Measurements from ENCODE around the gene MT1M.

MT1M gene

DNA sequence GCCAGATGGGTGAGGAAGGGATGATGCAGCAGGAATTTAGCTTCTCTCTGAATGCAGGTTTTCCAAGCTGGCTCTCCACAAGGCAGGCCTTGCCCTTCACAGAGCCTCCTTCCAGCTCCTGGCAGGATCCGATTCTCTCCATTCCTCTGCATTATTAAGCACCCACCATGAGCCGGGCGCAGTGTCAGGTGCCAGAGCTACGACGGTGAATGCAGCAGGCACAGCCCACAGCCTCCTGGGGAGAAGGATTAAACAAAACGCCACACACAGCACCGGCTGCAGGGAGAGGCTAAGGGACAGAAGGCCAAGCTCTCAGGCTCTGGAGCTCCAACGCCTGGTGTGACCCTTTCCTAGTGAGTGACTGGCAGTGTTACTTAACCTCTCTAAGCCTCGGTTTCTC lies 31.1 kb upstream of the MT1M start:
- no peaks in the 10 kb centered on the region for H3K27me3 ChIP-seq (ENCODE audit: insufficient read depth, low read depth, severe bottlenecking)
- TF ChIP-seq, protein P1, sequence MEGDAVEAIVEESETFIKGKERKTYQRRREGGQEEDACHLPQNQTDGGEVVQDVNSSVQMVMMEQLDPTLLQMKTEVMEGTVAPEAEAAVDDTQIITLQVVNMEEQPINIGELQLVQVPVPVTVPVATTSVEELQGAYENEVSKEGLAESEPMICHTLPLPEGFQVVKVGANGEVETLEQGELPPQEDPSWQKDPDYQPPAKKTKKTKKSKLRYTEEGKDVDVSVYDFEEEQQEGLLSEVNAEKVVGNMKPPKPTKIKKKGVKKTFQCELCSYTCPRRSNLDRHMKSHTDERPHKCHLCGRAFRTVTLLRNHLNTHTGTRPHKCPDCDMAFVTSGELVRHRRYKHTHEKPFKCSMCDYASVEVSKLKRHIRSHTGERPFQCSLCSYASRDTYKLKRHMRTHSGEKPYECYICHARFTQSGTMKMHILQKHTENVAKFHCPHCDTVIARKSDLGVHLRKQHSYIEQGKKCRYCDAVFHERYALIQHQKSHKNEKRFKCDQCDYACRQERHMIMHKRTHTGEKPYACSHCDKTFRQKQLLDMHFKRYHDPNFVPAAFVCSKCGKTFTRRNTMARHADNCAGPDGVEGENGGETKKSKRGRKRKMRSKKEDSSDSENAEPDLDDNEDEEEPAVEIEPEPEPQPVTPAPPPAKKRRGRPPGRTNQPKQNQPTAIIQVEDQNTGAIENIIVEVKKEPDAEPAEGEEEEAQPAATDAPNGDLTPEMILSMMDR (IDR thresholded peaks at IDR 0.05; ENCODE audit: low read depth, low read length): no peak
- no peaks in the 10 kb centered on the region for H3K9me3 ChIP-seq (ENCODE audit: severe bottlenecking)
- H3K36me3 ChIP-seq: no peaks in the 10 kb centered on the region
- H3K27ac ChIP-seq: no peak overlapping the region
- H3K4me3 ChIP-seq (ENCODE audit: low read depth, low read length): no peak overlapping the region
- DNase-seq: peak; percentile 78

DNA sequence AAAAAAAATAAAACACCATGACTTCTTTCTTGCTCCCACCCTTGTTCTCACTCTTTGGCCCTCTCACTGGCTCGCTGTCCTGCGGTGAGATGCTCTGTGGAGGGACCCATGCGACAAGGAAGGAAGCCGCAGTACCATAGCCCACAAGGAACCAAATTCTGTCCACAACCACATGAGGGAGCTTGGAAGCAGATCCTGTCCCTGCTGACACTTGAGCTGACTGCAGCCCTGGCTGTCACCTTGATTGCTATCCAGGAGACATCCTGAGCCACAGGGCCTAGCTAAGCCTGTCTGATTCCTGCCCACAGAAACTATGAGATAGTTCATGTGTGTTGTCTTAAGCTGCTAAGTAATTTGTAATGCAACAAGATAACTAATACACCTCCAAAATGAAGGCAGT lies 28.9 kb upstream of the MT1M start:
- H3K9me3 ChIP-seq (ENCODE audit: severe bottlenecking): no peaks in the 10 kb centered on the region
- TF ChIP-seq, protein P1 (IDR thresholded peaks at IDR 0.05; ENCODE audit: low read depth, low read length): peak; percentile 89
- H3K36me3 ChIP-seq: no peaks in the 10 kb centered on the region
- no peak overlapping the region for H3K4me3 ChIP-seq (ENCODE audit: low read depth, low read length)
- H3K27me3 ChIP-seq (ENCODE audit: insufficient read depth, low read depth, severe bottlenecking): no peaks in the 10 kb centered on the region
- peak overlapping the region; percentile 33 for H3K27ac ChIP-seq
- DNase-seq: peak; percentile 89

DNA sequence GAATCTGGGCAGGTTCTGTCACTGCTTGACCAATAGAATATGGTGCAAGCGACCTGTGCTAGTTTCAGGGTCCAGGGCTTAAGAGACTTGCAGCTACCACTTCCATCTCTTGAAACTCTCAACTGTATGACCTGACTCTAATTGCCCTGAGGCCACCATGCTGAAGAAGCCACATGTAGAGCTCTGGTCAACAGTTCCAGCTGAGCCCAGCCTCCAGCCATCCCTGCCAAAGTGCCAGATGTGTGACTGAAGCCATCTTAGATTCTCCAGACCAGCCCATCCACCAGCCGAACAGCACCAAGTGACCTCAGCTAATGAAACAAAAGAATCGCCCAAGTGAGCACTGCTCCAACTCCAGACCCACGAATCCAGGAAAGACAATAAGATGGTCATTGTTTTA lies 27.5 kb upstream of the MT1M start:
- H3K27ac ChIP-seq: no peak overlapping the region
- TF ChIP-seq, protein P1 (IDR thresholded peaks at IDR 0.05; ENCODE audit: low read depth, low read length): no peak
- H3K36me3 ChIP-seq: no peaks in the 10 kb centered on the region

DNA sequence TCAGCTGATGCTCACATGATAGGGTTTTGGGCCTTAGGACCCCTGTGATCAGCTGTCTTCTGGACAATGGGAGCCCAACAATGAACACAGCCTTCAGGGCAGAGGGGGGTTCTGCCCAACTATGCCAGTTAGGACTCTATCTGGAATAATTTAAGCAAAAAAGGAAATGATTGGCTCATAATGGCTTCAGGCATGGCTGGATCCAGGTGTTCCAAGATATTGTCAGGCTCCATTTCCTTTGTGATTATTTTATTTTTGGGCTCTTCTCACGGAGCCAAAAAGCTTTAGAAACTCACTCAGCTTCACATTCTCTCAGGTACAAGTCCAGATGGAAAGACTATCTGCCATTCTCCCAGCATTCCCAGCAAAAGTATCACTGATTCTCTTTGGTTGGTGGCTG lies 27.0 kb upstream of the MT1M start:
- no peak for DNase-seq
- Histone ChIP-seq H3K27me3 (ENCODE audit: insufficient read depth, low read depth, severe bottlenecking) (no peaks in the 10 kb centered on the region), H3K4me3 (ENCODE audit: low read depth, low read length) (no peak overlapping the region), H3K36me3 (no peaks in the 10 kb centered on the region), H3K9me3 (ENCODE audit: severe bottlenecking) (no peaks in the 10 kb centered on the region), H3K27ac (no peak overlapping the region)
- TF ChIP-seq, protein P1 (IDR thresholded peaks at IDR 0.05; ENCODE audit: low read depth, low read length): no peak

More for the DNA sequence above, 27.5 kb upstream of the MT1M start:
- Histone ChIP-seq H3K27me3 (ENCODE audit: insufficient read depth, low read depth, severe bottlenecking) (no peaks in the 10 kb centered on the region), H3K9me3 (ENCODE audit: severe bottlenecking) (no peaks in the 10 kb centered on the region), H3K4me3 (ENCODE audit: low read depth, low read length) (no peak overlapping the region)
- no peak for DNase-seq

DNA sequence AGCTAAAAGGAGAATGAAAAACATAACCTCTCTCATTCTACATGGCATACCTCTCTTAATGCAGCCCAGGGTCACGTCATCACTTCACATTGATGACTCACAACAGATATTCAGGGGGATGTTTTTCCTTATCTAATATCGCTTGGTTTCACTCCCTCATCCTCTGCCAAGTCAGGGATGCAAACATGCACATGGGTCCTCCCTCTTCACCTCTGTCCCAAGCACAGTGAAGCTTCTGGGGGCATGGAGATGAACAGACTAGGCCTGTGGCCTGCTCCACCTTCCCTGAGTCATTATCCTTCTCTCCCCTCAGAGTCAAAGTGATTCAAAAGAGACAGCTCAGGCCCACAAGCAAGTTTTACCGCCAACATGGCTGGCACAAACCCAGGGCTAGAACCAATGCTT lies 26.4 kb upstream of the MT1M start:
- Histone ChIP-seq H3K27ac (no peak overlapping the region), H3K36me3 (no peaks in the 10 kb centered on the region), H3K4me3 (ENCODE audit: low read depth, low read length) (no peak overlapping the region), H3K27me3 (ENCODE audit: insufficient read depth, low read depth, severe bottlenecking) (no peaks in the 10 kb centered on the region), H3K9me3 (ENCODE audit: severe bottlenecking) (no peaks in the 10 kb centered on the region)
- TF ChIP-seq, protein P1 (IDR thresholded peaks at IDR 0.05; ENCODE audit: low read depth, low read length): no peak
- DNase-seq: no peak

DNA sequence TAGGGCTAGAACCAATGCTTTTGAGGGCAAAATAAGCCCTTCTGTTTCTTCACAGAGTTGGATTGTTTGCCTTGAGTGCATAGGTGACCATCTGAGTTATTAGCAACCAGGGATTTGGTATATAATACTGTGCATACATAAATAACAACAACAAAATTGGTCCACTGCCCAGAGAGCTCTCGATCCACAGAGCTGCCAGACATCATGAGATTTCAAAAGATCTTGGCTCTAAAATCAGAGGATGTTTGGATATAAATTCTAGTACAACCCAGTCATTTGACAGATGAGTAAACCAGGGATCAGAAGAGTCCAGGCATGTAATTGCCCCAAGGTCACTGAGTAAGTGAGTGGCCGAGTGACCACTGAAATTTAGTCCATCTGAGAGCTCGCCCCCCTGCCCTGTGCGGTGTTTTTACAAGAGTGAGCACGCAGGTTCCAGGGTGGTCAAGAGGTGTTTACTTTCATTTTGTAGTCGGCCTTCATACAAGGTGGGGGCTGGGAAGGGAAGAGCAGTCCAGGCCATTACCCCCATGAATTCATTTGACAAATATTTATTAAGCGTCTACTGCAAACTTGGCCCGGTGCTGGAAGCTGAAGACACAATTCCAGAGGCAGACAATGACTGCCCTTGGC lies 25.9 kb upstream of the MT1M start:
- H3K9me3 ChIP-seq (ENCODE audit: severe bottlenecking): no peaks in the 10 kb centered on the region
- no peak overlapping the region for H3K4me3 ChIP-seq (ENCODE audit: low read depth, low read length)
- no peak for DNase-seq
- TF ChIP-seq, protein P1 (IDR thresholded peaks at IDR 0.05; ENCODE audit: low read depth, low read length): no peak
- no peaks in the 10 kb centered on the region for H3K36me3 ChIP-seq
- H3K27ac ChIP-seq: no peak overlapping the region
- no peaks in the 10 kb centered on the region for H3K27me3 ChIP-seq (ENCODE audit: insufficient read depth, low read depth, severe bottlenecking)

Data from WERI-Rb-1 (cell line).